HUDEP-2 (cell line): ENCODE data around the gene GGCX.
"Not testable (repeated sequence)": the region's sequence is repeated elsewhere in the genome, so short reads cannot be mapped to it uniquely, and the experiment has no call there.

Experiments
- DNase-seq, 76 experiments: peaks; one replicate each; lab custom pipeline; 2025; ENCODE audit not compliant: unreplicated experiment in 76 of 76; lab: John Stamatoyannopoulos, UW

The GGCX gene

DNA sequence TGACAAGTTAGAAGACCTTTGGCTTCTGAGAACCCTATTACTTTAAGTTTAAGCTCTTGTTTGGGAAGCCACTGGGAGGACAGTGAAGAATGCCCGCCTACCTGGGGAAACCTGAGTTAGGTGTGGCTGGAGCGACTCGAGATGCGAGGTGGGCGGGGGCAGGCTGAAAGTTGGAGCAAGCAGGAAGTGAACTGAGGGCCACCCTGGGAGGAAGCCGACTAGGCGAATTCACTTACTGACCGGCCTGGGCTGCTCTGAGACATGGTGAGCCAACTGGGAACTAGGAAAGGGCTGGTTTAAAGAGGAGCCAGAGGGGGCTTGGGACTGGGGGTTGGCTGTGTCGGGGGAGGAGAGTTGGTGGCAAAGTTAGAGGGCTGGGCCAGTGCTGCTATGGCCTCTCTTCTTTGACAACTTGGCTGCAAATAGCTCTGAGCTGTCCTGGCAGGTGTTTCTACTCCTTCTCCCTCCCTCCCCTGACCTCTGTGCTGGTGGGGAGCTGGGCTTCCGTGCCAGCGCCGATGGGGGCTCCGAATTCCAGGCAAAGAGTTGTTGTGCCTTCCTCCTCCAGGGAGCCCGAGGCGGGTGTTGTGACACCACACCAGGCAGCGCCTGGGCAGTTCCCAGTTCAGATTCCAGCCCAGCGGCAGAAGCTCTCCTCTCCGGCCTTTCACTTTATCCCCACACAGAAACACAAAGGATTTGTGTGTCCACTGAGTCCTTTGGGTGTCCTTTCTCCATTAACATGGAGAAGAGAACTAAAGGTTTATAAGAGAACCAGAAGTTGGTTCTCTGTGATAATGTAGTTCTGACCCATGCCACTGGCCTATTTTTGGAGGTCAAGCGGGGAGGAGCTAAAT lies 16.3 kb upstream of the GGCX start, which contains the start of gene VAMP8:
Gene VAMP8 (plus strand): TSS at position 201 of the 857 bp plus-strand sequence. CDS start 61 bp downstream, at position 262.
- peak in 43 of 76 experiments; percentile 3 to 46 (median 28) for DNase-seq

DNA sequence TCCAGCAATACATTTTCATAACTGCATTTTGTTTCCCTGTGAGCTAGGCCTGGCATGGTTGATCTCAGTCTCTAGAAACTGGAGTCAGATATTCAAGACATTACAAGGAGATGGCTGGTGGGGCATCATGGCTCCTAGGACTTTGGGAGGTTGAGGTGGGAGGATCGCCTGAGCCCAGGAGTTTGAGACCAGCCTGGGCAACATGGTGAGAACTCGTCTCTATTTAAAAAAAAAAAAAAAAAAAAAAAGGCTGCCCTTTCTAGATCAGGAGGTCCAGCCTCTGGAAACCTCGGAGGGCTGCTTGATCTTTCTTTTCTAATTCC lies 15.7 kb upstream of the GGCX start:
- no peak for DNase-seq

DNA sequence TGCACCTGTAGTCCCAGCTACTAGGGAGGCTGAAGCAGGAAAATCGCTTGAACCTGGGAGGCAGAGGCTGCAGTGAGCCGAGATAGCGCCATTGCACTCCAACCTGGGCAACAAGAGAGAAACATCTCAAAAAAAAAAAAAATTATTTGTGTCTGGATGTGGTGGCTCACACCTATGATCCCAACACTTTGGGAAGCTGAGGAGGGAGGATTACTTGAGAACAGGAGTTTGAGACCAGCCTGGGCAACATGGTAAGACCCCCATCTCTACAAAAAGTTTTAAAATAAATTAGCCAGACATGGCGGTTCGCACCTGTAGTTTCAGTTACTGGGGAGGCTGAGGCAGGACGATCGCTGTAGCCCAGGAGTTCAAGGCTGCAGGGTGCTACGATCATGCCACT lies 14.4 kb upstream of the GGCX start:
- no peak for DNase-seq

DNA sequence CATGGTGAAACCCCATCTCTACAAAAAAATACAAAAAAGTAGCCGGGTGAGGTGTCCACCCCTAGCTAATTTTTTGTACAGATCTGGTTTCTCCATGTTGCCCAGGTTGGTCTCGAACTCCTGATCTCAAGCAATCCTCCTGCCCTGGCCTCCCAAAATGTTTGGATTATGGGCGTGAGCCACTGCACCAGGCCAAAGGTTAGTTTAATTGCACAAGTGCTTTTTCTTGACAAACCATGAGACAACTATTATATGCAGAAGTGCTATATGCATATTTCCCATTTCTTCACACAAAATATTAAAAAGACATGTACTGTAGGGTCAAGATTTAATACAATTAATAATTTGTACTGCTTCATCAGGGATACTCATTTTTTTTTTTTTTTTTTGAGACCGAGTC lies 5.0 kb upstream of the GGCX start:
- no peak for DNase-seq

DNA sequence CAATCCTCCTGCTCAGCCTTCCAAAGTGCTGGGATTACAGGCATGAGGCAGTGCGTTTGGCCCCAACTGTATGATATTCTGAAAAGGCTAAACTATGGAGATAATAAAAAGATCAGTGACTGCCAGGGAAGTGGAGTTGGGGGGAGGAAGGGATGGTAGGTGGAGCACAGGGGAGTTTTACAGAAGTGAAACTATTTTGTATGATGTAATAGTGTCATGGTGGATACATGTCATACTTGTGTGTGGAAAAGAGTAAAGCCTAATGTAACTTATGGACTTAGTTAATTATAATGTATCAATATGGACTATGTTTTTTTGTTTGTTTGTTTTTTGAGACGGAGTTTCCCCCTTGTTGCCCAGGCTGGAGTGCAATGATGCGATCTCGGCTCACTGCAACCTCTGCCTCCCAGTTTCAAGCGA lies 2.9 kb upstream of the GGCX start:
- peak in 1 of 76 experiments; percentile 7 for DNase-seq

DNA sequence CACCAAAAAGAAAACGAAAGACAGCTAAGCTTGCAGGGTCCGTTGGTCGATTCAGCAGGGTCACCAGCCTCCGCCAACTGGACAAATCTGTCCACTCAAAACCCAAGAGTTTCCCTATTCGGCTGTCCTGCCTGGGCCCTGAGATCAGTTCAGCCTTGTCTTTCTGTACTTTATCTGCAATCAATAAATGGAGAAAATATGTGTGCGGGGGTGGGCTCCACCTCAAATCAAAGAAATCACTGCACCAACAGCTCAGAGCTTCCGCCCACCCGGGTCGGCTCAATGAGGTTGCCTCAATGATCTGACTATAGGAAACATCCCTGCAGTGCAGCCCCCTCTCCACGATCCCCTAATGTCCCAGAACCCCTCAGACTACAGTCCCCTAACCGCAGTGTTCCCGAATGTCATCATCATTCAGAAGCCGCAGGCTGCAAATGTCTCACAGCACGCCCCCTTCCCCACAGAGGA lies 447 bp downstream of the GGCX start:
- DNase-seq = no peak

DNA sequence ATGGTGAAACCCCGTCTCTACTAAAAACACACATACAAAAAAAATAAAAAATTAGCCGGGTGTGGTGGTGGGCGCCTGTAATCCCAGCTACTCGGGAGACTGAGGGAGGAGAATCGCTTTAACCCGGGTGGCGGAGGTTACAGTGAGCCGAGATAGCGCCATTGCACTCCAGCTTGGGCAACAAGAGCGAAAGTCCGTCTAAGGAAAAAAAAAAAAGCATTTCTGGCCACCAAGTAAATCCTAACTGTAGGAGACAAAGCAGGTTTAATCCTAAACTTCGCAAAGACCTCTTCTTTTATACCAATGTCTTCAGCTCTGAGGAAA lies 928 bp downstream of the GGCX start:
- not testable (repeated sequence) for DNase-seq

DNA sequence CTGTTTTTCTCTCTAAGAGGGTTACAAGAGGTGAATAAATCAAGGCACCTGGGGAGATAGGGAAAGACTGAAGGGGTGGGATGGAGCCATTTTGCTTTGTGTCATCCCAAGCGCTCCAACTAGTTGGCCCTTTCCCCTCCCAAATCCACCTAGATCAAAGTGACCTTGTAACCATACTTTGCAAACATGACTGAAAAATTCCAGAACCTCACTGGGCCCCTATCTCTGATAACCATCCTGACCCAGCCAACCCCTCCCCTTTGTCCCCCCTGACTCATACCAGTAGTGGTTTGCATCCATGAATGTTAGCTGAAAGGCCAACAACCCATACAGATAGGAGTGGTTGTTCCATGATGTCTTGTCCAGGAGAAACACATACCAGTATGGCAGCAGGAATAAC lies 3.1 kb downstream of the GGCX start:
- DNase-seq = no peak

DNA sequence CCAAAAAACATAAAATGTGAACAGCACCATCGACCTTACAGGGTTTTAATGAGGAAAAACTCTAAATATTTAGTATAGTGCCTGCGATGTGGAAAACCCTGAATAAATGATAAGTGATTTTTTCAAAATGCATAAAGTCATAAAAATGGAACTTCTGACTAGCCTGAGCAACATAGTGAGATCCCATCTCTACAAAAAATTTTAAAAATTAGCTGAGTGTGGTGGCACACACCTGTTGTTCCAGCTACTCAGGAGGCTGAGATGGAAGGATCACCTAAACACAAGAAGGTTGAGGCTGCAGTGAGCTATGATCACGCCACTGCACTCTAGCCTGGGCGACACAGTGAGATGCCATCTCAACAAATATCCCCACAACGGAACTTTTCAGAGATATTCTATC lies 4.2 kb downstream of the GGCX start:
- DNase-seq = no peak

DNA sequence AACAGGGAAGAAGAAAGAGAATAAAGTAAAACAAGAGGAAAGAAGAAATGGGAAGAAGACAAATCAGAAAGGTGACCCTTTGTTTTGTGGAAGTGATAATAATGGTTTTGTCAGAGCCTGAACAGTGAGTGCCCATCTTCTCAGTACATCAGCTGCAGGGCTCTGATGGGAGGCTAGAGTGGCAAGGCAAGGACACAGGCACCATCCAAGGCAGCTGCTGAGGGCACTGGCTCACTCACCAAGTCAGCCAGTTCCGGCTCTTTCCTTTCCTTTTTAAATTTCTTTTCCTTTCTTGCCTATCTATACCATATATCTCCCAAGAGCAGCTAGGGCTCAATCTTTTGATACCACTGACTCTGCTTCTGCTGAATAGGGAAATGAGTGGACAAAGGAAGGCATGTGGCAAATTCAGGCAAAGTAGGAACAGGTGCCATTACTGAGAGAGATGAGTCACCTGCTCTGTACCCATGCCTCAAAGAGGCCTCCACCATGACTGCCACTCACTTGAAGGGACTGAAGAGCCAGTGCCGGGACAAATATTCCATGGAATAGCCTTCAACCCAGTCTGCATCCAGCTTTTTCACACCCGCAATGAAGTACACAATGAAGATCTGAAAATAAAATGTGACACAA lies 6.2 kb downstream of the GGCX start:
- DNase-seq = no peak

DNA sequence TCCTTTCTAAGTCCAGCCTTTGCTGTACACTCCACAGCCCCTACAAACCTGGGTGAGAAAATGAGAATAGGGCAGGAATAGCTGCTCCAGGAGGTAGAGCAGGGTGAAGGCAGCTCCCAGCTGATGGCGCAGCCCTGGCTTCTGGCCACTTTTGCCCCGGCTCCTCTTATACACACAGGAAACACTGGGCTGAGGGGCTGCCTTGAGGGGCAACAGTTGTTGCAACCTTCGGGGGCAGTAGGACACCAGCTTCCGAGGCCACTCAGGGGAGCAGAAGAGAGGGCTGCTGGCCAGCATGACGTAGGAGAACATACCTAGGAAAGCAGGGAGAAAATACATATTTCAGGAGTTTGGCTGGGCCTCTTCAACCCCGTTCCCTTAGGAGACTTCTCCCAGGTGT lies 8.1 kb downstream of the GGCX start:
- DNase-seq = no peak

DNA sequence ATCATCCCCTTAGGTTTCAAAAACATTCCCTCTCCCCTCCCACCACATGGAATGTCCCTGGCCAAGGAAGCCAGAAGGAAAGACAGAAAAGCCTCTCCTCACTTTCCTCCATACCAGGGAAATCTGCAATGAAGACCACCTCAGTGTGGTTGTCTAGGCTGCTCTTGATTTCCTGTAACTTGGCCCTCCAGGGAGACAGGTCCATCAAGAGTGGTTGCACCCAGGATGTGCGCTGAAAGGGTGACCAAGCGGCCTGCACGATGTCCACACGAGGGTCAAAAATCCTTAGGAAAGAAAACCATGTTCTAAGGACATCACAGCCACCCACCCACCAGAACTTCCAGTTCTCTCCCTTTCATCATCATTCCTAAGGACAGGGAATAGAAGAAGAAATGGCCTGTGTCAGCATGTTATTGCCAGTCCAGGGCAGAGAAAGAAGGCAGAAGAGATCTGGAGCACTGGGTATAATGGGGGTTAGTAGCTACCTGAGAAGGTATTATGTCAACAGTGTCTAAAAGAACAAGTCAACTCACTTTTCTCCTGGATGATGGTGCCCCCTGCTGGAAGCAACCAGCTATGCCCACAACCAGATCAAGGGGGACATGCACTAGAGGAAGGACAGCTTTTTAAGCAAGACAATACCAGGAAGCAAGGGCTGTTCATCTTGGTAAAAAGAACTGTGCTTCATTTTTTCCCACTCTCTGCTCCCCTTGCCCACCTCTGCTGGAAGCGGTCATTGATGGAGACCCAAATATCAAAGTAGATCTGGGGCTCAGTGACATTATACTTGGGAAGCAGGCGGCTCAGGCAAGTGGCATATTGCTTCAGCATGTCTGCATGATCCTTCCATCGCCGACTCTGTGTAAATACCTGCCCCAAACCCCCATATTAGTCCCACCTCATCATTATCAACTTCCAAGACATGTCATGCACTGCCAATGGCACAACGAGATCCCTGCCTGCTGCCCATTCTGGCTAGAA lies 9.3 kb downstream of the GGCX start:
- DNase-seq = peak in 72 of 76 experiments; percentile 17 to 85 (median 63)

DNA sequence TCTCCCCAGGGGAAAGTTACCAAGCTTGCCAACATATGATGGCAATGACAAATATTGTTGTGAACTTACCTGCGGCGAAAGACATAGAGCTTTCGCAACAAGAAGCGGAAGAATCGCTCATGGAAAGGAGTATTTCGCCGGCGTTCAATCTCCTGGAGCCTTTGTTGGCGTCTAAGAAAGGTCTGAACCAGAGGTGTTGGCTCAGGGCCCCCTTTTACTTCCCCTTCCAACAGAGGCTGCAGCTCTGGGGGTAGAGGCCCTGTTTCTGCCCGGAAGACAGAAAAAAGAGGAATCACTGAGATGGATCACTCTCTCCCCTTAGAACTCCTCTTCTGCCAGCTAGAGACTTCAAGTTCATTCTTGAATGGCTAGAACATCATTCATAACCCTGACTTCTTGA lies 10.8 kb downstream of the GGCX start:
- no peak for DNase-seq

DNA sequence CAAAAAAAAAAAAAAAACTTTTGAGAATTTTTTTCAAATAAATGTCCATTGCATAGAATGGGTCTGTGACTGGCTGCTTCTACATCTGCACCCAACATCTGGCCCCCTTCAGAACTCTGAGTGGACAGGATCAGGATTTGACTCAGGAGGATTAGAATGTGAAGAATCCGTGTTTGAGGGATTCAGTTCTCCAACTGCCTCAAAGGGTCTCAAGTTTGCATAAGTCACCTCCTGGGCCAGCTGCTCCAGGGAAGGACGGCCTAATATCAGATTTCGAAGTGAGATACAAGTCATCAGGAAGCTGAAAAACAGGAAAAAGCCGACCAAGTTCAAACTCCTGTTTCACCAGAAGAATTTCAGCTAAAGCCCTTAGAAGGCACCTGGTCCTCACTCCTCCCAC lies 11.5 kb downstream of the GGCX start:
- DNase-seq = no peak

DNA sequence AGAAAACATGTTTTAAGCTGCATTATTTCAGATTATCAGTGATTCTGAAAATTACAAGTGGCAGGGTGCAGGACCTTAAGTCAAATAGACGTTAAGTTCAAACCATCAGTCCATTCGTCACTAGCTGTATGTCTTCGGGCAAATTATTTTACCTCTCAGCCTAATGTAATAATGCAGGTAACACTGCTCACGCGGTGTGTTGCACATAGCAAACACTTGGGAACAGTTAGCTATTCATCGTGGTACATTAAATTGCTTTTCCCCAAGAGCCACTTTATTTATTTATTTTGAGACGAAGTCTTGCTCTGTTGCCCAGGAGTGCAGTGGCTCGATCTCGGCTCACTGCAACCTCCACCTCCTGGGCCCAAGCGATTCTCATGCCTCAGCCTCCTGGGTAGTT lies 12.2 kb downstream of the GGCX start:
- DNase-seq = no peak

DNA sequence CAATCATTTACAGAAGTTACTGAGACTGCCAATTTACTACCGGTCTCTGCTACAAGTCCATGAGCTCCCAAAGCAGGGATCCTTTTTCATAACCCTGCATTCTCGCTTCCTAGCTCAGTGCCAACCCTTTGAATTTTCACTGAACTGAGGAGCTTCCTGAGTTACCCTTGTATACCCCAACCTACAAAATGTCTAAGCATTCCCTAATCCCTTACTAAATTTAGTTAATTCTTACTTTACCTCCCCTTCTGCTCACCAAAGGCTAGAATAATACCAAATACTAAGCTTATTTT lies 12.7 kb downstream of the GGCX start:
- no peak for DNase-seq

DNA sequence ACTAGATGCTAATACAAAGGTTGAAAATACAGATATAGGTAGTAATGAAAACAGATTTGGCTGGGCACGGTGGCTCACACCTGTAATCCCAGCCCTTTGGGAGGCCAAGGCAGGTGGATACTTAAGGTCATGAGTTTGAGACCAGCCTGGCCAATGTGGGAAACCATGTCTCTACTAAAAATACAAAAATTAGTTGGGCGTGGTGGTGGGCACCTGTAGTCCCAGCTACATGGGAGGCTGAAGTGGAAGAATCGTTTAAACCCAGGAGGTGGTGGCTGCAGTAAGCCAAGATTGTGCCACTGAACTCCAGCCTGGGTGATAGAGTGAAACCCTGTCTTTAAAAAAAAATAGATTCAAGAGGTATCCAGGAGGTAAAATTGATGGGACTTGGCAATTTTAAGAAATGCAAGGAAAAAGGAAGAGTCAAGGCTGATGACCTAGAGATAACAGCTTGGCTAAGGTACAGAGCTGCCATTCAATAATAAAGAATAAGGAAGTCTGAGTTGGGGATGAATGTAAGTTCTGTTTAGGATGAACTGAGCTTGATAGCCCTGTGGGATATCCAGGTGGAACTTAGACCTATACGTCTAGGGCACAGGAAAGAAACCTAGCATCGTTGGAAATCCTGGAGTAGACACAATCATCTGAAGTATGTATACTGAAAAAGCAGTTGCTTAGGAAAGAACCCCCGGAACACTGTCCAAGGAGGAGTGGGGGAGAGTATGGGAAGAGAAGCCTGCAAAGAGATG lies 13.3 kb downstream of the GGCX start:
- no peak for DNase-seq

DNA sequence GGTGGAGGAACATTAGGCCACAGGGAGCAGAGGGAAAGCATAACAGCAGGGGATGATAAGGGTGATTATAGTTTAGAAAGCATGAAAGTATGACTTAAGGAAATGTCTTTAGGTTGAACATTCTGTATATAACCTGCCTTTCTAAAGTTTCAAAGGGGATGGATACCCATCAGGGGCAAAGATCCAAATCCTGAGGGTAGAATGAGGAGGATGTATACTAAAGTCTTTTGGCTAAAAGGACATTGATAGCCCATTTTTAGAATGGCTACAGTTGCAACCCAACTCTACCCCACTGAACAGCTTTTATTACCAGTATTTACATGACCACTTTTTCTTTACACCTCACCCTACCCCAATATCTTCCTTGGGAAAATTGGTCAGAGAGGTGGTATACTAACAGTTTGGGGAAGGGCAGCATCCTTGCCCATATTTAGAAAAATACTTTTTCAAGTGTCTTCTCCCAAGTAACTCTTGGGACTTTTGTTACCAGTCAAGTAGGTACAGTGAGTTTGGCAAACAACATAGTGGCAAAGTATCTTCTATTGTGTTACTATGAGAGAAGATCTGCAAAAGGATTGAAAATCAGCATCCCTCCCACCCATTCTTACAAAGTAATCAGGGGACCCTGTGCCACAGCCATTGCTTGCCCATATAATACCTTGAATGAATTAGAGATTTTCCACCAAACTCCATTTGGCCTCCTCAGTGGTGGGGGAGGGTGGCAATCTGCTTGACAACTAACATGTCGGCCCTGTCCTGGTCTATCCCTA lies 14.0 kb downstream of the GGCX start:
- DNase-seq = peak in 4 of 76 experiments; percentile 20 to 46 (median 36)

DNA sequence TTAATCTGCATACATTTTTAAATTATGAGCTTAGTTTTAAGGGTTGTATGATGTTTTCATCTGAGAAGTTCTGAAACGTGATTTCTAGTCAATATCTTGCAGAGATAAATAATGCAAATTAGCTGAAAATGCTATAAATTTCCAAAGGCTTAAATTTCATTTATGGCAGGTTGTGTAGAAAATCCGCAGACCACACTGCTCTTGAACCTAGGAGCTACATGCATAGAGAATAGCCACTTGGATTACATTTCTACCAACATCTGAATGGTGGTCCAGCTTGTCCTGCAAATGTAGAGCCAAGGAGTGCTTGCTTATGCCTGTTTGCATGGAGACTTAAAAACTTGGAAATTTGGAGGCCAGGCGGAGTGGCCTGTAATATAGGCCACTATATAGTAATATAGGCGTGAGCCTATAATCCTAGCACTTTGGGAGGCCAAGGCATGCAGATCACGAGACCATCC lies 15.5 kb downstream of the GGCX start:
- DNase-seq = peak in 9 of 76 experiments; percentile 28 to 65 (median 50)
